Cardiac fibroblast (primary cell): ENCODE results near the gene DPEP3.
A peak's percentile ranks its signal among the peaks of the same experiment; 100 is the strongest.
"Not testable (repeated sequence)": the region's sequence is repeated elsewhere in the genome, so short reads cannot be mapped to it uniquely, and the experiment has no call there.

Experiments used
- DNase-seq, 2 donors: peaks; one replicate each; pipeline versions ENCODE4 v3.0.0 to v3.0.0-alpha.2; 2010; ENCODE audit warnings: low read depth in 2 of 2
- H3K4me3 ChIP-seq, 2 donors: replicated peaks in 1 of 2; 1 replicate in 1 of 2; 2 replicates in 1 of 2; pipeline ENCODE4 v1.5.1; 2011; ENCODE audit warnings: low read depth in 2 of 2, low read length in 2 of 2, mild to moderate bottlenecking in 2 of 2, moderate library complexity in 1 of 2
- CTCF ChIP-seq: IDR thresholded peaks from one replicate; pipeline ENCODE4 v1.5.1; 2011; ENCODE audit warnings: low read depth, mild to moderate bottlenecking, low read length, inconsistent platforms

DPEP3 gene

DNA sequence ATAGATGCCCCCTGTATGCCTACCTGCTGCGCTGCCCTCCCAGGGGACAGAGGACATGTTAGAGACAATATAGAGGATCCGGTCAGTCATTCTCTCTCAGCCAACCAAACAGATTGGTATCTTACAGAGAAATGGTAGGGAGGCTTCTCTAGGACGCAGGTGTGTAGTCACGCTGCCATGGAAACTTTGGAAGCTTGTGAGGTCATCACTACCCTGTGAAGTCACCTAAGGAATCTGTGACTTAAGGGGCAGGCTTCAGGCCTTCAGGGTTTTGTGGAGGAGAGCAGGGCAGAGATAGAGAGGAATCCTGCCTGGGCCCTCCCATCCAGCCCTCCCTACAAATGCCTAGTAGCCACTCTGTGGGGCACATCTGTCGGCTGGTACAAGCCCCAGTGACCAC is 35.4 kb upstream of the DPEP3 start, which contains the start of gene DPEP2NB:
TSS of gene DPEP2NB (minus strand) at position 231 of the 400 bp plus-strand sequence. CDS start at position 90, 141 bp downstream.
- no peak for DNase-seq
- H3K4me3 ChIP-seq = no peak within 1 kb of the TSS
- TF ChIP-seq CTCF = no peak

GRCh38 chr16:68013440-68013839 is 33.1 kb upstream of the DPEP3 start:
- no peak overlapping the region for H3K4me3 ChIP-seq
- no peak for TF ChIP-seq CTCF
- DNase-seq = peak; percentile 22 to 24

- not testable (repeated sequence) for H3K4me3 ChIP-seq, DNase-seq
These were observed 29.6 kb upstream of the DPEP3 start for GRCh38 chr16:68009872-68010271.

GRCh38 chr16:68009157-68009735 is 28.9 kb upstream of the DPEP3 start:
- TF ChIP-seq CTCF = no peak
- H3K4me3 ChIP-seq = no peak overlapping the region
- DNase-seq = no peak

DNA sequence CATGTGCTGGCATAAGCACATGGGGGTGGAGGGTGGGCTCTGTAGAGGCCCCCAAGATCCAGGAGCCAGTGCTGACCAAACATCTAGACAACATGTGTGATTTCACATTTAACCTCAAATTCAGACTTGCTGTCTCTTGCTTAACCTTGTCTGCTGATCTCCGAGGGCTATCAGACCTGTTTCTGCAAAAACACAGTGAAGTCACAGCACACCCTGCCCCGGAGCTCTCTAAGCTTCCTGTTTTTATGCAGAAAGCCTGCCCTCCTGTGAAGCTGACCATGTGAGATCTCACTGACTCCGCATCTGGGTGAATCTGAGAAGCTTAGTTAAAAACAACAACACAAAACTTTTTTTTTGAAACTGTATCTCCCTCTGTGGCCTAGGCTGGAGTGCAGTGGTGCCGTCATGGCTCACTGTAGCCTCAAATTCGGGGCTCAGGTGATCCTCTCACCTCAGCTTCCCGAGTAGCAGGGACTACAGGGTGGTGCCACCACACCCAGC is 25.5 kb upstream of the DPEP3 start:
- peak in 1 of 2 donors; percentile 37 for DNase-seq
- no peak overlapping the region for H3K4me3 ChIP-seq
- no peak for TF ChIP-seq CTCF

DNA sequence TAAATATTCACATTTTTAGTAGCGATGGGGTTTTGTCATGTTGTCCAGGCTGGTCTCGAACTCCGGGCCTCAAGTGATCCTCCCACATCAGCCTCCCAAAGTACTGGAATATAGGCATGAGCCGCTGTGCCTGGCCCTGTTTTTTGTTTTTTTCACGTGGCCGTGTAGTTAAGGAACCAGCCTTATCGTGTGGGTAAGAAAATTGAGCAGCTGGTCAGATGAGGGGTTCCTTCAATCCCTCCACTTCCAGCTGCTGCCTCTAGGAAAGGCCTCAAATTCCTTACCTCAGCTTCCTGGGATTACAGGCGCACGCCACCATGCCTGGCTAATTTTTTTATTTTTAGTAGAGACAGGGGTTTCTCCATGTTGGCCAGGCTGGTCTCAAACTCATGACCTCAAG is 24.9 kb upstream of the DPEP3 start:
- TF ChIP-seq CTCF = no peak
- H3K4me3 ChIP-seq = no peak overlapping the region
- no peak for DNase-seq

DNA sequence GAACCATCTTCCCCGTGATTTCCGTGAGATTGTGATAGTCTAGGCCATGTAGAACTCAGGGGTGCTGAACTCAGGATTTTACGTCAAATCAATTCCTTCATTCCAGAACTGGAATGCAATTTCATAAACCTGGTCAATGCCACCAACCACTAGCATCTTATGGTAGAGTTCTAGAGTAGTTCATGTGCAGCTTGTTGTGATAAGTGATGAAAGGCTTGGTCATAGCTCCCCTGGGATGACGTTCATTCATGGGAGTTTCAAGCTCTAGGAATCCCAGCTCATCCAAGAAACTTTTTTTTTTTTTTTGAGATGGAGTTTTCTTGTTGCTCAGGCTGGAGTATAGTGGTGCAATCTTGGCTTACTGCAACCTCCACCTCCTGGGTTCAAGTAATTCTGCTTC is 22.7 kb upstream of the DPEP3 start:
- no peak overlapping the region for H3K4me3 ChIP-seq
- peak in 1 of 2 donors; percentile 95 for DNase-seq
- no peak for TF ChIP-seq CTCF
